ENCODE data around the gene TTI1.

Gene TTI1

DNA sequence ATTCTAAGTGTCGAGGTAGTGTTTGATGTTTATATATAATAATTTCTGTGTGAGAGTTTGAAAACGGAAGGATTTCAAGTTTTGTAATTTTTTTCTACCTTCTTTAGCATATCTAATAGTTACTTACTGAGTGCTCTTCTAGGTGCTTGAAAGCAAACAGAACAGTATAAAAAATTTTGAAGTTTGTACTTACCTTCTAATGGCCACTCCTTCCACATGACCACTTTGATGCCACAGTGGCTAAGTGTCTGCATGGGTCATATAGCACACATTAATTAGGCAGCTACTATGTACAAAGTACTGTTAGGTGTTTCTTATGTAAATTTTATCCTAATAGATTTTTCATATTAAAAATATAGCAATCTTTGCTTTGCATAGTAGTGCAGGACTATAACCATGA lies 21.4 kb upstream of the TTI1 start:
- no peak for TF ChIP-seq ZFX (IDR thresholded peaks at IDR 0.05; ENCODE audit: borderline replicate concordance)
- TF ChIP-seq, protein P1, sequence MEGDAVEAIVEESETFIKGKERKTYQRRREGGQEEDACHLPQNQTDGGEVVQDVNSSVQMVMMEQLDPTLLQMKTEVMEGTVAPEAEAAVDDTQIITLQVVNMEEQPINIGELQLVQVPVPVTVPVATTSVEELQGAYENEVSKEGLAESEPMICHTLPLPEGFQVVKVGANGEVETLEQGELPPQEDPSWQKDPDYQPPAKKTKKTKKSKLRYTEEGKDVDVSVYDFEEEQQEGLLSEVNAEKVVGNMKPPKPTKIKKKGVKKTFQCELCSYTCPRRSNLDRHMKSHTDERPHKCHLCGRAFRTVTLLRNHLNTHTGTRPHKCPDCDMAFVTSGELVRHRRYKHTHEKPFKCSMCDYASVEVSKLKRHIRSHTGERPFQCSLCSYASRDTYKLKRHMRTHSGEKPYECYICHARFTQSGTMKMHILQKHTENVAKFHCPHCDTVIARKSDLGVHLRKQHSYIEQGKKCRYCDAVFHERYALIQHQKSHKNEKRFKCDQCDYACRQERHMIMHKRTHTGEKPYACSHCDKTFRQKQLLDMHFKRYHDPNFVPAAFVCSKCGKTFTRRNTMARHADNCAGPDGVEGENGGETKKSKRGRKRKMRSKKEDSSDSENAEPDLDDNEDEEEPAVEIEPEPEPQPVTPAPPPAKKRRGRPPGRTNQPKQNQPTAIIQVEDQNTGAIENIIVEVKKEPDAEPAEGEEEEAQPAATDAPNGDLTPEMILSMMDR (IDR thresholded peaks at IDR 0.05): no peak
- no peak overlapping the region for H3K27ac ChIP-seq

DNA sequence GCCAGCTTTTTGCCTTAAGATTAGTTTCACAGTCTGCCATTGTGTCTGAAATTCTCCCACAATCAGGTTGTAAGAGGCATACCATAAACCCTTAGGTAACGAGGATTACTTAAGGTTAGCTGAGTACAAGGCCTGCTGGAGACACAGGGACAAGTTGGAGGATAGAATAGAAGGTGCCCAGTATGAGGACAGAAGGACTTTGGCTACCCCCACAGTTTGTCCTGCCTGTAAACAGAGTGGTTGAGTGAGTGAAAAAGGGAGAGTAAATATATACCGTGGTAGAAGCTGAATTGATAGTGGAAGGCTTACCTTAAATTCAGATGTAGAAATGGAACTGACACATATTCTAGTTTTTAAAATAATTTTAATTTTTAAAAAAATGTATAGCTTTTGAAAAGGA lies 19.6 kb upstream of the TTI1 start:
- no peak for TF ChIP-seq ZFX (IDR thresholded peaks at IDR 0.05; ENCODE audit: borderline replicate concordance)
- H3K27ac ChIP-seq: no peak overlapping the region

DNA sequence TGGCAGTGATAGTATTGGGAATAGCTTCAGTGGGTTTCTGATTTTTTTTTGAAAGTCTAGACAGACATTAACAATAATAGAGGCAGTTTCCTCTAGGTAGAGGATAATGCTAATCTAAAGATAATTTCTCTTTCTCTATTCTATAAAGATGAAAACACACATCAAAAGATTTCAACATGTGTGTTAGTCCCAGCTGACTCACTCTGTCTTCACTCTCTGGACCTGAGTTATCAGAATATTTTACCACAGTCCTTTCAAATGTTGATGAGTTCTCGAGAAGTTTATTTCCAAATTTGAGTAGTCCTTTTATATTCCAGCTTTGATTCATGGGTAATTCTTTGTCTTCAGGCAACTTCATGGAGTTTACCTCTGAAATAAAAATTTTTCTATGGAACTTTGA lies 17.4 kb upstream of the TTI1 start:
- no peak overlapping the region for H3K27ac ChIP-seq
- TF ChIP-seq ZFX (IDR thresholded peaks at IDR 0.05; ENCODE audit: borderline replicate concordance): no peak
- TF ChIP-seq, protein P1 (IDR thresholded peaks at IDR 0.05): no peak

DNA sequence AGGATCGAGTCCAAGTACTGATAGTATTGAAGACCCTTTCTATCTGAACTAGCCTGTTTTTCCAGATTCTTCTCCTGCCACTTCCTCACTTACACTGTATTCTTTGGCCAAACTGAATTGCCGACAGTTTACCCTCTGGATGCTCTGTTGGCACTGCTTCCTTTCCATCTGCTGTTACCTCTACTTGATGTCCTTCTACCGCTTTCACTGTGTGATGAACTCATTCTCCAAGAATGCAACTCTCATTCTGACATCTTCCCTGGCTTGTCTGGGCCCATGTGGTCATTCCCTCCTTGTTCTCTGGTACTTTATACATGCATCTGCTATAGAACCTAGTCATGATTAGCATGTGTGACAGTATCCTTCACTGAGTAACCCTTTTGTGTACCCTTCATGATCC lies 16.5 kb upstream of the TTI1 start:
- TF ChIP-seq ZFX (IDR thresholded peaks at IDR 0.05; ENCODE audit: borderline replicate concordance): no peak
- TF ChIP-seq, protein P1 (IDR thresholded peaks at IDR 0.05): no peak
- H3K27ac ChIP-seq: no peak overlapping the region

DNA sequence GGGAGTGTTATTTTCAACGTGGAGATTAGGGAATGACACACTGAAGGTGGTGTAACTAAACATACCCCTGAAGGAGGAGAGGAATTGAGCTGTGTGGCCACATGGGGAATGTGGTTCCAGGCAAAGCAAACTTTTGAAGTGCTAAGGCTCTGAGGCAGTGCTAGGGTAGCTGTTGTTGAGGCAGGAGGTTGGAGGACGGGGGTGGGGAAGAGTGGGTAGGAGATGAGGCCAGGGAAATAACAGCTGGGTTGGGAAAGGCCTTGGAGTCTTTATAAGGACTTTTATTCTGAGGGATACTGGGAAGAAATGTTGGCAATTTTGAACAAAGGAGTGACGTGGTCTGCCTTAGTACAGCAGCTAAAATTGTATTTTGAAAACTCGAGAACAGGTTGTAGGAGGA lies 13.3 kb upstream of the TTI1 start:
- no peak overlapping the region for H3K27ac ChIP-seq
- TF ChIP-seq ZFX (IDR thresholded peaks at IDR 0.05; ENCODE audit: borderline replicate concordance): no peak
- TF ChIP-seq, protein P1 (IDR thresholded peaks at IDR 0.05): no peak

DNA sequence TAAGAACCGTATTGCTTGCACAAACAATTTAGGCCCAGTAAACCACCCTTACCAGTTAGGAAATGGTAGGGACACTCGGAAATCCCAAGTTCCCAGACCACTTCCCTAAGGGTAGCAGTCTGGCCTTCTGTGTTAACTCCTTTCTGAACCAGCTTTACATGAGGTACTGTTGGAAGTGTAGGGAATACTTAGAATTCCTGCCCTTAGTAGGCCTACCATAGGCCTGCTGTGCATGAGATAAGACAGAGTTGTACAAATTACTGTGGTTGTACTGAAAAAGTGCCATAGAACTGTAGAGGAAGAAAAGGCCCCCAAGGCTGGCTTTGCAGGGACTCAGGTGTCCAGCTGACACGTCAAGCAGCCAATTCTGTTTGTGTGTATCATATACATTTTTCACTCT lies 11.4 kb upstream of the TTI1 start:
- no peak overlapping the region for H3K27ac ChIP-seq
- TF ChIP-seq, protein P1 (IDR thresholded peaks at IDR 0.05): no peak
- TF ChIP-seq ZFX (IDR thresholded peaks at IDR 0.05; ENCODE audit: borderline replicate concordance): no peak

DNA sequence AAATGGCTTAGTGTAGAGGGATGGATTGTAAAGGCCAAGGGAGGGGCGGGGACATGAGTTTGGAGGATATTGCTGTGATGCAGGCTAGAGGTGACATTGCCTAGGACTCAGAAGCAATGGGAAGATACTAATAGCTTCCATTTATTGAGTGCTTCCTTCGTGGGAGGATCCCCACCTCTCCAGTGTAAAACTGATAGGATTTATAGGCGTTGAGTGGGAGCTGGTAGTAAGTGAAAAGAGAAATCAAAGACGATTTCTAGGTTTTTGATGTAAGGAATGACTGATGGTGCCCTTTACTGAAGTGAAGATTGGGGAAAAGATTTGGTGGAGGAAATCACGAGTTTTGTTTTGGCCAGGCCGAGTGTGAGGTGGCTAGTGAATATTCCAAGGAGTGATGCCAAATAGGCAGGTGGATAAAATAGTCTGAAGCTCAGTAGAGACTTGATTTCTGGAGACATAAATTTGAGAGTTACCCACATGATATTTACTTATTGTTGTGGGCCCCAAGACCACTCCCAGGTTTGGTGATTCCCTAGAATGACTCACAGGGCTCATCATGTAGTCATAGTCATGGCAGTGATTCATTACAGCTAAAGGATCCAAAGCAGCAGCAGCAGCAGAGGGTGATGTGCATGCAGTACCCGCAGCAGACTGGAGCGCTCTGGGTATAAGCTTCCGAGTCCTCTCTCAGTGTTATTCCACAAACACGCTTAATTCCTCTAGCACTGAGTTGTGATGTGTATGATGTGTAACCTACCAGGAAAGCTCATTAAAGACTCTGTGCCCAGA lies 10.4 kb upstream of the TTI1 start:
- TF ChIP-seq ZFX (IDR thresholded peaks at IDR 0.05; ENCODE audit: borderline replicate concordance): no peak
- TF ChIP-seq, protein P1 (IDR thresholded peaks at IDR 0.05): no peak
- no peak overlapping the region for H3K27ac ChIP-seq

DNA sequence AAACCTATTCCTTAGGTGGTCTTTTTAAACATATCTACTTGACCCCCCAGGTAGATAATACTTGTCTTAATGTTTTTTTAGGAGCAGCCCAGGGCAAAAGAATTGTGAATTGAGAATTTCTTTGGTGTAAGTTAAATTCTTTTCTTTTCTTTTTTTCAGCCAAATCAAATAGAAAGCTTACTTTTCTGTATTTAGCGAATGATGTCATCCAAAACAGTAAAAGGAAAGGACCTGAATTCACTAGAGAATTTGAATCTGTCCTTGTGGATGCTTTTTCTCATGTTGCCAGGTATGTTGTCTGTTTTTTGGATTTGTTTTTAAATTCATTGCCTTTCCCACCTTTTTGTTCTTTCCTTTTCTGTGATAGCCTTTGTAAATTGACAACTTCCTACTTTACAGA lies 7.0 kb upstream of the TTI1 start:
- no peak overlapping the region for H3K27ac ChIP-seq
- TF ChIP-seq, protein P1 (IDR thresholded peaks at IDR 0.05): no peak
- no peak for TF ChIP-seq ZFX (IDR thresholded peaks at IDR 0.05; ENCODE audit: borderline replicate concordance)

Measured in 22Rv1 (cell line).